Stimulated activated CD4-positive, alpha-beta T cell treated with anti-CD3 and anti-CD28 coated beads, Interleukin-2, amount 100 ng/mL, for 48 hours (primary cell): Measurements from ENCODE around the gene KRTAP10-2.
"Not testable (repeated sequence)": the region's sequence is repeated elsewhere in the genome, so short reads cannot be mapped to it uniquely, and the experiment has no call there.

Experiments
- DNase-seq, 2 donors: peaks; one replicate each; pipeline ENCODE4 v3.0.0-alpha.2; 2020

KRTAP10-2 gene

GRCh38 chr21:44582055-44582454 is 30.8 kb upstream of the KRTAP10-2 start:
- no peak for DNase-seq

GRCh38 chr21:44581158-44581557 is 29.9 kb upstream of the KRTAP10-2 start:
- no peak for DNase-seq

- DNase-seq = not testable (repeated sequence)
Measured at GRCh38 chr21:44580231-44580821, 29.0 kb upstream of the KRTAP10-2 start, which contains the start of gene KRTAP10-5. Gene KRTAP10-5 (minus strand): TSS chr21:44580604. CDS start chr21:44580578, 26 bp downstream.

- DNase-seq = no peak
Measured at GRCh38 chr21:44579833-44580144, 28.5 kb upstream of the KRTAP10-2 start.

GRCh38 chr21:44579056-44579832 is 27.9 kb upstream of the KRTAP10-2 start:
- no peak for DNase-seq

GRCh38 chr21:44578371-44579055 is 27.2 kb upstream of the KRTAP10-2 start:
- DNase-seq = no peak

- no peak for DNase-seq
Measured at GRCh38 chr21:44576025-44576420, 24.7 kb upstream of the KRTAP10-2 start.

GRCh38 chr21:44575307-44576024 is 24.2 kb upstream of the KRTAP10-2 start:
- no peak for DNase-seq

- DNase-seq = no peak
Measured at GRCh38 chr21:44574457-44575306, 23.4 kb upstream of the KRTAP10-2 start.

GRCh38 chr21:44573630-44574456 is 22.5 kb upstream of the KRTAP10-2 start, which contains the start of gene KRTAP10-4:
Gene KRTAP10-4 (plus strand): TSS chr21:44573729. CDS start chr21:44573759, 30 bp downstream.
- DNase-seq = not testable (repeated sequence)

GRCh38 chr21:44572959-44573583 is 21.8 kb upstream of the KRTAP10-2 start:
- no peak for DNase-seq

- DNase-seq = no peak
Measured at GRCh38 chr21:44571844-44572782, 20.8 kb upstream of the KRTAP10-2 start.

- no peak for DNase-seq
Measured at GRCh38 chr21:44571296-44571695, 20.0 kb upstream of the KRTAP10-2 start.

GRCh38 chr21:44569861-44570517 is 18.7 kb upstream of the KRTAP10-2 start:
- no peak for DNase-seq

- no peak for DNase-seq
Measured at GRCh38 chr21:44568667-44569556, 17.6 kb upstream of the KRTAP10-2 start.

- no peak for DNase-seq
Measured at GRCh38 chr21:44568261-44568660, 17.0 kb upstream of the KRTAP10-2 start.

- DNase-seq = no peak
Measured at GRCh38 chr21:44567481-44568171, 16.3 kb upstream of the KRTAP10-2 start.
